ENCODE results near the gene PEAR1. TPM values are rescaled to one million over a fixed set of nuclear protein-coding genes. Genes with fewer than 3 reads are reported as not detected.
A peak's percentile ranks its signal among the peaks of the same experiment; 100 is the strongest.

PEAR1 gene
- total RNA-seq, 1 experiment from 2014 or later: 0.39 TPM

- no peaks in the 10 kb centered on the region; the same call in 1 of the 2 replicates for H3K27me3 Mint-ChIP-seq (ENCODE audit: low read depth)
- Histone ChIP-seq H2BK20ac (ENCODE audit: low read depth, low read length, poor library complexity, severe bottlenecking) (no peak overlapping the region), H3K9ac (ENCODE audit: extremely low read depth, insufficient read length, low read length) (no peak overlapping the region), H4K20me1 (ENCODE audit: control insufficient read depth, insufficient read depth, insufficient read length) (no peaks in the 10 kb centered on the region), H4K91ac (ENCODE audit: insufficient read length, low read depth, low read length) (no peak overlapping the region), H3T11ph (ENCODE audit: low read length) (no peak overlapping the region), H3K23ac (ENCODE audit: insufficient read length, low read depth, low read length) (no peak overlapping the region), H3K23me2 (ENCODE audit: insufficient read length, low read depth, low read length, poor library complexity, severe bottlenecking) (no peaks in the 10 kb centered on the region), H4K8ac (replicated peaks; ENCODE audit: insufficient read length, low read depth, low read length) (no peak overlapping the region), H3K27me3 (ENCODE audit: insufficient read depth, low read length) (no peaks in the 10 kb centered on the region), H2BK15ac (ENCODE audit: low read depth, low read length) (no peak overlapping the region), H3K4me1 (ENCODE audit: insufficient read depth, low read length) (no peaks in the 10 kb centered on the region), H2BK12ac (ENCODE audit: insufficient read length, low read depth, low read length) (no peak overlapping the region), H3K4ac (ENCODE audit: low read depth, low read length) (no peak overlapping the region), H2AK5ac (ENCODE audit: insufficient read length, low read length) (no peak overlapping the region), H2BK120ac (ENCODE audit: low read depth, low read length, poor library complexity, severe bottlenecking) (no peak overlapping the region), H2BK5ac (ENCODE audit: insufficient read length, low read length) (no peak overlapping the region), H3K9me3 (ENCODE audit: control insufficient read depth, low read depth, low read length) (no peaks in the 10 kb centered on the region), H2AFZ (ENCODE audit: low read length) (no peak overlapping the region), H3K79me1 (ENCODE audit: insufficient read depth, low read depth, low read length, poor library complexity, severe bottlenecking) (no peaks in the 10 kb centered on the region), H3K79me2 (ENCODE audit: insufficient read depth, low read length) (no peaks in the 10 kb centered on the region), H3K4me2 (ENCODE audit: insufficient read depth, insufficient read length, low read length) (no peak overlapping the region), H4K5ac (ENCODE audit: insufficient read length, low read depth, low read length) (no peak overlapping the region), H3K18ac (ENCODE audit: insufficient read length, low read depth, low read length) (no peak overlapping the region), H3K56ac (ENCODE audit: insufficient read length, low read depth, low read length) (no peak overlapping the region), H3K27ac (ENCODE audit: insufficient read length, low read depth, low read length) (no peak overlapping the region), H3K14ac (ENCODE audit: insufficient read depth, low read length) (no peak overlapping the region)
- peaks cover 20 to 73% (median 71%) of the 10 kb centered on the region in 3 experiments for H3K36me3 Mint-ChIP-seq (ENCODE audit: insufficient read depth in 1 of 3, low read depth in 3 of 3)
- peaks cover 16 to 22% of the 10 kb centered on the region in 2 experiments for H3K4me1 Mint-ChIP-seq
- H3K4me3 Mint-ChIP-seq: no peak overlapping the region; a peak in 1 of 5 replicates
- WGBS (ENCODE audit: extremely low coverage, insufficient read length, low lambda C conversion rate): no CpG with 5 or more reads among the region's 8 CpGs
- no peaks in the 10 kb centered on the region for H3K9me3 Mint-ChIP-seq
- H3K27ac Mint-ChIP-seq: peak overlapping the region in 1 of 3 experiments; percentile 70; a peak in 1 of 7 replicates
- no peak for DNase-seq
- no peak for TF ChIP-seq CTCF (conservative IDR thresholded peaks at IDR 0.05)
Measured at GRCh38 chr1:156937883-156938282, 44.4 kb downstream of the PEAR1 start.
